Testis (tissue), 2 donors: ENCODE data around the gene NLRC5.
"Not testable (repeated sequence)": the region's sequence is repeated elsewhere in the genome, so short reads cannot be mapped to it uniquely, and the experiment has no call there.

Experiments
- POLR2A ChIP-seq: fragments of 450-650 bp; IDR thresholded peaks from one replicate; pipeline ENCODE4 v1.6.1; 2017; ENCODE audit warnings: antibody characterized with exemption, mild to moderate bottlenecking, moderate library complexity
- TF ChIP-seq, protein P1 (sequence below), 3 experiments: fragments of 450-650 bp in 2 of 3; fragments of 200-600 bp in 1 of 3; sonication (generic) in 1 of 3; IDR thresholded peaks; one replicate each; pipeline ENCODE4 v1.5.1; 2016 to 2019; ENCODE audit warnings: antibody characterized with exemption in 3 of 3, mild to moderate bottlenecking in 2 of 3, moderate library complexity in 1 of 3

DNA sequence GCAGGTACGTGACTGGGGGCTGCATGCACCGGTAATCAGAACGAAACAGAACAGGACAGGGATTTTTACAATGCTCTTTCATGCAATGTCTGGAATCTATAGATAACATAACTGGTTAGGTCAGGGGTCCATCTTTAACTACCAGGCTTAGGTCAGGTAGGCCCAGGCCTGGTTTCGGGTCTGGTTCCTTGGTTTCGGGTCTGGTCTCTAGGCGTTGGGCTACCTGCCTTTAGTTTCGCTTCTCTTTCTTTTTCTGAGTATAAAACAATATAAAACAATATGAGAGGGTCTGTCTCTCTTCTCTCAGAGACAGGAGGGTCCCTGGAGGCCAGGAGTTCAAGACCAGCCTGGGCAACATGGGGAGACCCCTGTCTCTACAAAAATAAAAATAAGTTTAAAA is 15.5 kb upstream of the NLRC5 start:
- TF ChIP-seq, protein P1, sequence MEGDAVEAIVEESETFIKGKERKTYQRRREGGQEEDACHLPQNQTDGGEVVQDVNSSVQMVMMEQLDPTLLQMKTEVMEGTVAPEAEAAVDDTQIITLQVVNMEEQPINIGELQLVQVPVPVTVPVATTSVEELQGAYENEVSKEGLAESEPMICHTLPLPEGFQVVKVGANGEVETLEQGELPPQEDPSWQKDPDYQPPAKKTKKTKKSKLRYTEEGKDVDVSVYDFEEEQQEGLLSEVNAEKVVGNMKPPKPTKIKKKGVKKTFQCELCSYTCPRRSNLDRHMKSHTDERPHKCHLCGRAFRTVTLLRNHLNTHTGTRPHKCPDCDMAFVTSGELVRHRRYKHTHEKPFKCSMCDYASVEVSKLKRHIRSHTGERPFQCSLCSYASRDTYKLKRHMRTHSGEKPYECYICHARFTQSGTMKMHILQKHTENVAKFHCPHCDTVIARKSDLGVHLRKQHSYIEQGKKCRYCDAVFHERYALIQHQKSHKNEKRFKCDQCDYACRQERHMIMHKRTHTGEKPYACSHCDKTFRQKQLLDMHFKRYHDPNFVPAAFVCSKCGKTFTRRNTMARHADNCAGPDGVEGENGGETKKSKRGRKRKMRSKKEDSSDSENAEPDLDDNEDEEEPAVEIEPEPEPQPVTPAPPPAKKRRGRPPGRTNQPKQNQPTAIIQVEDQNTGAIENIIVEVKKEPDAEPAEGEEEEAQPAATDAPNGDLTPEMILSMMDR (IDR thresholded peaks at IDR 0.05): not testable (repeated sequence)
- not testable (repeated sequence) for TF ChIP-seq POLR2A
